GM21717 (cell line): Measurements from ENCODE around the gene HSD17B1.

Experiments
- ATAC-seq: cut with Tn5 transposase; IDR thresholded peaks from one replicate; pipeline ENCODE4 v1.9.1; 2021; ENCODE audit warnings: mild to moderate bottlenecking, moderate library complexity; ENCODE audit not compliant: unreplicated experiment

The HSD17B1 gene

DNA sequence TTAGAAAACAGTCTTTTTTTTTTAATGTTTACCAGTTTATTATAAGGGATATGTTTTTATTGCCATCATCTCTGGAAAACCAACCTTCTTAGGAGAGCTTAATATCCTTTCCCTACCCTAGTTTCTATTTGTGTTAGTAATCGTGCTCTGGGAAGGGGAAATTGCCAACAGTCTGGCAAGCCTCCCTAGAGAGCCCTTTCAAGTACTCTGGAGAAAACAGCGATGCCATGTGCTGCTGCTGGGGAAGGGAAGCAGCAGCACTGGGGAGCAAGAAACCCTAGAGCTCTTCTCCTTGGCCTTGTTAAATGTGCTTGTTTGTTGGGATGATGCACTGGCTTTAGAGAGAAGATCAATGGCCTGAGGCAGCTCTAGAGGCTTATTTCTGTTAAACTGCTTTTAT, 46.2 kb downstream of the HSD17B1 start:
- ATAC-seq = no peak

- ATAC-seq = no peak
Observed at GRCh38 chr17:42603318-42603717, 50.6 kb downstream of the HSD17B1 start.
